IPS-NIHi11 (cell line): ENCODE measurements around the gene LRRC15.

Experiments used
- DNase-seq: peaks from one replicate; pipeline ENCODE4 v3.0.0; 2012; ENCODE audit warnings: mixed read lengths, low spot score

Gene LRRC15

GRCh38 chr3:194315088-194315964 is 54.2 kb downstream of the LRRC15 start:
- DNase-seq: peak; percentile 97

- DNase-seq: no peak
These were observed 55.0 kb downstream of the LRRC15 start for GRCh38 chr3:194314388-194315068.

GRCh38 chr3:194313560-194314387 is 55.8 kb downstream of the LRRC15 start:
- DNase-seq: no peak

- no peak for DNase-seq
These were observed 56.7 kb downstream of the LRRC15 start for GRCh38 chr3:194312743-194313281.

- DNase-seq: no peak
These were observed 57.3 kb downstream of the LRRC15 start for GRCh38 chr3:194312186-194312742.

GRCh38 chr3:194311000-194311399 is 58.5 kb downstream of the LRRC15 start:
- DNase-seq: no peak

- no peak for DNase-seq
These were observed 59.3 kb downstream of the LRRC15 start for GRCh38 chr3:194310060-194310835.

GRCh38 chr3:194308601-194309449 is 60.7 kb downstream of the LRRC15 start:
- no peak for DNase-seq

GRCh38 chr3:194307849-194308248 is 61.7 kb downstream of the LRRC15 start:
- DNase-seq: no peak

GRCh38 chr3:194306771-194307640 is 62.5 kb downstream of the LRRC15 start:
- DNase-seq: no peak

GRCh38 chr3:194306109-194306686 is 63.3 kb downstream of the LRRC15 start:
- DNase-seq: no peak

GRCh38 chr3:194305356-194306108 is 64.0 kb downstream of the LRRC15 start:
- DNase-seq: no peak
